Activated CD4-positive, alpha-beta T cell treated with anti-CD3 and anti-CD28 coated beads, Interleukin-2, amount 50 U/mL, for 24 hours (primary cell): ENCODE measurements around the gene PAK3.

Source experiments
- DNase-seq, 2 donors: peaks; one replicate each; pipeline ENCODE4 v3.0.0-alpha.2; 2020; ENCODE audit warnings: low read depth in 1 of 2, low spot score in 1 of 2

PAK3 gene

GRCh38 chrX:111129921-111130320 lies 33.9 kb downstream of the PAK3 start:
- DNase-seq = no peak

- DNase-seq = no peak
Measured at GRCh38 chrX:111131572-111131971, 35.6 kb downstream of the PAK3 start.

- no peak for DNase-seq
Measured at GRCh38 chrX:111133389-111133788, 37.4 kb downstream of the PAK3 start.

GRCh38 chrX:111145878-111146277 lies 49.9 kb downstream of the PAK3 start:
- DNase-seq = no peak

- DNase-seq = no peak
Measured at GRCh38 chrX:111151764-111152163, 55.8 kb downstream of the PAK3 start.

GRCh38 chrX:111159232-111159631 lies 63.2 kb downstream of the PAK3 start:
- DNase-seq = no peak

GRCh38 chrX:111164728-111165127 lies 68.7 kb downstream of the PAK3 start:
- DNase-seq = no peak

GRCh38 chrX:111165902-111166301 lies 69.9 kb downstream of the PAK3 start:
- DNase-seq = no peak

- no peak for DNase-seq
Measured at GRCh38 chrX:111167334-111167733, 71.3 kb downstream of the PAK3 start.

GRCh38 chrX:111168314-111168713 lies 72.3 kb downstream of the PAK3 start:
- no peak for DNase-seq

- no peak for DNase-seq
Measured at GRCh38 chrX:111169141-111169540, 73.2 kb downstream of the PAK3 start.

GRCh38 chrX:111170017-111170416 lies 74.0 kb downstream of the PAK3 start:
- DNase-seq = no peak

GRCh38 chrX:111180750-111181240 lies 84.8 kb downstream of the PAK3 start:
- no peak for DNase-seq

GRCh38 chrX:111181951-111182350 lies 86.0 kb downstream of the PAK3 start:
- no peak for DNase-seq

- DNase-seq = no peak
Measured at GRCh38 chrX:111182997-111183396, 87.0 kb downstream of the PAK3 start.

GRCh38 chrX:111191598-111191997 lies 95.6 kb downstream of the PAK3 start:
- no peak for DNase-seq

- no peak for DNase-seq
Measured at GRCh38 chrX:111199505-111199904, 103.5 kb downstream of the PAK3 start.

GRCh38 chrX:111200327-111200726 lies 104.3 kb downstream of the PAK3 start:
- DNase-seq = no peak

GRCh38 chrX:111207851-111208250 lies 111.9 kb downstream of the PAK3 start:
- DNase-seq = no peak

GRCh38 chrX:111216293-111216801 lies 120.4 kb downstream of the PAK3 start:
- no peak for DNase-seq

GRCh38 chrX:111244235-111244750 lies 148.3 kb downstream of the PAK3 start:
- DNase-seq = no peak

- no peak for DNase-seq
Measured at GRCh38 chrX:111254896-111255693, 159.1 kb downstream of the PAK3 start.

GRCh38 chrX:111257733-111258132 lies 161.7 kb downstream of the PAK3 start:
- no peak for DNase-seq
